Measurements from ENCODE around the gene GJA9.

DNA sequence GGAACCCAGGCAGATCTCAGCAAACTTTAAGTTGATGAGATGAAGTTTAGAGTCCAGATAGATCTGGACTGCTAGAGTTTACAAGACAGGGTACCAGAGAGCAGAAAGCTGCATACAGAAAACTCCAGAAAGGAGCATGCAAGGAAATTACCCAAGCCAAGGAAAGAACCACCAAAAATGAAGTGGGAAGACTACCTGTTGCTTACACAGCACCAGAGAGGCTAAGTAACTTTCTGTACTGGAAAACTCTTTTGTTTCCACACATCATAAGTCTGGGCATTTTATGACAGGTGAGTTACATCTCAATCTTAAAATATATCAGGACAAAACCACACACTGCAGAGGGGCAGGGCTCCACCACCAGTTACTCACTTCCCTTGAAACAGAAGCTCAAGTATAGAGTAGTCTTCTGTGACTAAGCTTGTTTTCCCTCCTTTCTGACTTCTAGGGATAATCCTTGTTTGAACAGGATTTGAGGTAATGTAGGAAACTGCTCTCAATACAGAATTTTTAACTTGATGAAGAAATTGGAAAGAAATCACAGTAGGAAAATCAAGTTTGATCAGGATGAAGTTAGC lies 17.4 kb upstream of the GJA9 start:
- TF ChIP-seq, protein P1, sequence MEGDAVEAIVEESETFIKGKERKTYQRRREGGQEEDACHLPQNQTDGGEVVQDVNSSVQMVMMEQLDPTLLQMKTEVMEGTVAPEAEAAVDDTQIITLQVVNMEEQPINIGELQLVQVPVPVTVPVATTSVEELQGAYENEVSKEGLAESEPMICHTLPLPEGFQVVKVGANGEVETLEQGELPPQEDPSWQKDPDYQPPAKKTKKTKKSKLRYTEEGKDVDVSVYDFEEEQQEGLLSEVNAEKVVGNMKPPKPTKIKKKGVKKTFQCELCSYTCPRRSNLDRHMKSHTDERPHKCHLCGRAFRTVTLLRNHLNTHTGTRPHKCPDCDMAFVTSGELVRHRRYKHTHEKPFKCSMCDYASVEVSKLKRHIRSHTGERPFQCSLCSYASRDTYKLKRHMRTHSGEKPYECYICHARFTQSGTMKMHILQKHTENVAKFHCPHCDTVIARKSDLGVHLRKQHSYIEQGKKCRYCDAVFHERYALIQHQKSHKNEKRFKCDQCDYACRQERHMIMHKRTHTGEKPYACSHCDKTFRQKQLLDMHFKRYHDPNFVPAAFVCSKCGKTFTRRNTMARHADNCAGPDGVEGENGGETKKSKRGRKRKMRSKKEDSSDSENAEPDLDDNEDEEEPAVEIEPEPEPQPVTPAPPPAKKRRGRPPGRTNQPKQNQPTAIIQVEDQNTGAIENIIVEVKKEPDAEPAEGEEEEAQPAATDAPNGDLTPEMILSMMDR (IDR thresholded peaks at IDR 0.05) = no peak
- TF ChIP-seq EZH2 (IDR thresholded peaks at IDR 0.05) = no peak
